A549 (cell line): ENCODE results near the gene USH1C.

ENCODE experiments used
- CEBPB ChIP-seq, 2 experiments: fragments of >200 bp in 1 of 2; sonication (Bioruptor Twin) in 1 of 2; formaldehyde crosslinking in 1 of 2; IDR thresholded peaks; 2 replicates each; pipeline ENCODE4 v1.6.1; 2012 to 2016
- CHD2 ChIP-seq: fragments of 150-350 bp; IDR thresholded peaks from 2 replicates; pipeline ENCODE4 v1.6.1; 2014; ENCODE audit warnings: low read length; ENCODE audit not compliant: partially characterized antibody
- EP300 ChIP-seq, 2 experiments: fragments of >200 bp; sonication (Bioruptor Twin); formaldehyde crosslinking; IDR thresholded peaks; 2 replicates in 1 of 2; 3 replicates in 1 of 2; pipeline ENCODE4 v1.6.1; 2016 to 2017
- HDAC2 ChIP-seq: fragments of 200-600 bp; sonication (generic); IDR thresholded peaks from 2 replicates; pipeline ENCODE4 v1.6.1; 2016
- HEYL ChIP-seq: fragments of 250-450 bp; sonication (Bioruptor Pico); IDR thresholded peaks from 2 replicates; pipeline ENCODE4 v1.8.0; 2021; ENCODE audit warnings: mild to moderate bottlenecking, moderate library complexity
- JUN ChIP-seq, 2 experiments: fragments of >200 bp; sonication (Bioruptor Twin); formaldehyde crosslinking; IDR thresholded peaks; 2 replicates in 1 of 2; 3 replicates in 1 of 2; pipeline ENCODE4 v1.6.1; 2016 to 2017
- POLR2A ChIP-seq: IDR thresholded peaks from 2 replicates; pipeline ENCODE4 v1.6.1; 2012; ENCODE audit warnings: mild to moderate bottlenecking, low read length
- RFX5 ChIP-seq: fragments of 450-650 bp; IDR thresholded peaks from 2 replicates; pipeline ENCODE4 v1.7.1; 2014; ENCODE audit warnings: antibody characterized with exemption, mild to moderate bottlenecking, moderate library complexity
- SMC3 ChIP-seq: fragments of >200 bp; sonication (Bioruptor Twin); formaldehyde crosslinking; IDR thresholded peaks from 3 replicates; pipeline ENCODE4 v1.6.1; 2018; ENCODE audit warnings: inconsistent platforms
- ZC3H11A ChIP-seq: fragments of 450-650 bp; IDR thresholded peaks from 2 replicates; pipeline ENCODE4 v1.6.1; 2014; ENCODE audit warnings: antibody characterized with exemption, mild to moderate bottlenecking
- ZFP36 ChIP-seq: fragments of 450-650 bp; IDR thresholded peaks from 2 replicates; pipeline ENCODE4 v1.6.1; 2014; ENCODE audit warnings: borderline replicate concordance; ENCODE audit not compliant: partially characterized antibody
- TF ChIP-seq, protein P1 (sequence below): fragments of >200 bp; sonication (Bioruptor Twin); formaldehyde crosslinking; IDR thresholded peaks from 3 replicates; pipeline ENCODE4 v1.5.1; 2016
- TF ChIP-seq, protein P2 (sequence below): fragments of 200-600 bp; sonication (generic); IDR thresholded peaks from 2 replicates; pipeline ENCODE4 v1.6.1; 2016; ENCODE audit warnings: antibody characterized with exemption, mild to moderate bottlenecking, moderate library complexity
- TF ChIP-seq, protein P3 (sequence below): fragments of 250-450 bp; sonication (Bioruptor Pico); IDR thresholded peaks from 2 replicates; pipeline ENCODE4 v1.5.0; 2021; ENCODE audit warnings: mild to moderate bottlenecking, moderate library complexity, borderline replicate concordance

DNA sequence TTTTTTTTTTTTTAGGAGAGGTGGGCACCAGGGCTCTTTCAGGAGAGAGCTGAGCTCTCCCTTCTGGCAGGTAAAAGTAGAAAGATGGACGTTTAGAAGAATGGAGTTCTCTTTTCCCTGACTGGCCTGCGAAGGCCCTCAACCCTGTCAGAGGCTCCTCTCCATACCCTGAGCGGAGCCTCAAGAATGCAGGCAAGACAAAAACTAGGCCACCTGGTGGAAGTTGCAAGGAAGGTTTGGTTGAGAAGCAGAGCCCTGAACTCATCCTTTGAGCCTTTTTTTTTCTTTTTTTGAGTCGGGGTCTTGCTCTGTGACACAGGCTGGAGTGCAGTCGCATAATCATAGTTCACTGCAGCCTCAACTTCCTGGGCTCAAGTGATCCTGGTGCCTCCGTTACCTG lies 4.2 kb upstream of the USH1C start:
- TF ChIP-seq, protein P1, sequence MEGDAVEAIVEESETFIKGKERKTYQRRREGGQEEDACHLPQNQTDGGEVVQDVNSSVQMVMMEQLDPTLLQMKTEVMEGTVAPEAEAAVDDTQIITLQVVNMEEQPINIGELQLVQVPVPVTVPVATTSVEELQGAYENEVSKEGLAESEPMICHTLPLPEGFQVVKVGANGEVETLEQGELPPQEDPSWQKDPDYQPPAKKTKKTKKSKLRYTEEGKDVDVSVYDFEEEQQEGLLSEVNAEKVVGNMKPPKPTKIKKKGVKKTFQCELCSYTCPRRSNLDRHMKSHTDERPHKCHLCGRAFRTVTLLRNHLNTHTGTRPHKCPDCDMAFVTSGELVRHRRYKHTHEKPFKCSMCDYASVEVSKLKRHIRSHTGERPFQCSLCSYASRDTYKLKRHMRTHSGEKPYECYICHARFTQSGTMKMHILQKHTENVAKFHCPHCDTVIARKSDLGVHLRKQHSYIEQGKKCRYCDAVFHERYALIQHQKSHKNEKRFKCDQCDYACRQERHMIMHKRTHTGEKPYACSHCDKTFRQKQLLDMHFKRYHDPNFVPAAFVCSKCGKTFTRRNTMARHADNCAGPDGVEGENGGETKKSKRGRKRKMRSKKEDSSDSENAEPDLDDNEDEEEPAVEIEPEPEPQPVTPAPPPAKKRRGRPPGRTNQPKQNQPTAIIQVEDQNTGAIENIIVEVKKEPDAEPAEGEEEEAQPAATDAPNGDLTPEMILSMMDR = no peak
- TF ChIP-seq POLR2A = no peak
- TF ChIP-seq, protein P2, sequence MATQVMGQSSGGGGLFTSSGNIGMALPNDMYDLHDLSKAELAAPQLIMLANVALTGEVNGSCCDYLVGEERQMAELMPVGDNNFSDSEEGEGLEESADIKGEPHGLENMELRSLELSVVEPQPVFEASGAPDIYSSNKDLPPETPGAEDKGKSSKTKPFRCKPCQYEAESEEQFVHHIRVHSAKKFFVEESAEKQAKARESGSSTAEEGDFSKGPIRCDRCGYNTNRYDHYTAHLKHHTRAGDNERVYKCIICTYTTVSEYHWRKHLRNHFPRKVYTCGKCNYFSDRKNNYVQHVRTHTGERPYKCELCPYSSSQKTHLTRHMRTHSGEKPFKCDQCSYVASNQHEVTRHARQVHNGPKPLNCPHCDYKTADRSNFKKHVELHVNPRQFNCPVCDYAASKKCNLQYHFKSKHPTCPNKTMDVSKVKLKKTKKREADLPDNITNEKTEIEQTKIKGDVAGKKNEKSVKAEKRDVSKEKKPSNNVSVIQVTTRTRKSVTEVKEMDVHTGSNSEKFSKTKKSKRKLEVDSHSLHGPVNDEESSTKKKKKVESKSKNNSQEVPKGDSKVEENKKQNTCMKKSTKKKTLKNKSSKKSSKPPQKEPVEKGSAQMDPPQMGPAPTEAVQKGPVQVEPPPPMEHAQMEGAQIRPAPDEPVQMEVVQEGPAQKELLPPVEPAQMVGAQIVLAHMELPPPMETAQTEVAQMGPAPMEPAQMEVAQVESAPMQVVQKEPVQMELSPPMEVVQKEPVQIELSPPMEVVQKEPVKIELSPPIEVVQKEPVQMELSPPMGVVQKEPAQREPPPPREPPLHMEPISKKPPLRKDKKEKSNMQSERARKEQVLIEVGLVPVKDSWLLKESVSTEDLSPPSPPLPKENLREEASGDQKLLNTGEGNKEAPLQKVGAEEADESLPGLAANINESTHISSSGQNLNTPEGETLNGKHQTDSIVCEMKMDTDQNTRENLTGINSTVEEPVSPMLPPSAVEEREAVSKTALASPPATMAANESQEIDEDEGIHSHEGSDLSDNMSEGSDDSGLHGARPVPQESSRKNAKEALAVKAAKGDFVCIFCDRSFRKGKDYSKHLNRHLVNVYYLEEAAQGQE = no peak
- no peak for TF ChIP-seq CHD2
- TF ChIP-seq EP300 (IDR thresholded peaks at IDR 0.05) = no peak
- TF ChIP-seq, protein P3, sequence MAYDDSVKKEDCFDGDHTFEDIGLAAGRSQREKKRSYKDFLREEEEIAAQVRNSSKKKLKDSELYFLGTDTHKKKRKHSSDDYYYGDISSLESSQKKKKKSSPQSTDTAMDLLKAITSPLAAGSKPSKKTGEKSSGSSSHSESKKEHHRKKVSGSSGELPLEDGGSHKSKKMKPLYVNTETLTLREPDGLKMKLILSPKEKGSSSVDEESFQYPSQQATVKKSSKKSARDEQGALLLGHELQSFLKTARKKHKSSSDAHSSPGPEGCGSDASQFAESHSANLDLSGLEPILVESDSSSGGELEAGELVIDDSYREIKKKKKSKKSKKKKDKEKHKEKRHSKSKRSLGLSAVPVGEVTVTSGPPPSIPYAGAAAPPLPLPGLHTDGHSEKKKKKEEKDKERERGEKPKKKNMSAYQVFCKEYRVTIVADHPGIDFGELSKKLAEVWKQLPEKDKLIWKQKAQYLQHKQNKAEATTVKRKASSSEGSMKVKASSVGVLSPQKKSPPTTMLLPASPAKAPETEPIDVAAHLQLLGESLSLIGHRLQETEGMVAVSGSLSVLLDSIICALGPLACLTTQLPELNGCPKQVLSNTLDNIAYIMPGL = no peak
- TF ChIP-seq RFX5 = no peak
- TF ChIP-seq JUN (IDR thresholded peaks at IDR 0.05) = no peak
- TF ChIP-seq ZFP36 = no peak
- TF ChIP-seq HDAC2 = no peak
- no peak for TF ChIP-seq CEBPB (IDR thresholded peaks at IDR 0.05)
- no peak for TF ChIP-seq SMC3
- TF ChIP-seq HEYL (CRISPR knock-in tag) = no peak
- TF ChIP-seq ZC3H11A = no peak
